ENCODE measurements around the gene CPNE1. TPM values are rescaled to one million over a fixed set of nuclear protein-coding genes. Genes with fewer than 3 reads are reported as not detected.
"Not testable (repeated sequence)": the region's sequence is repeated elsewhere in the genome, so short reads cannot be mapped to it uniquely, and the experiment has no call there.

Gene CPNE1
- polyA plus RNA-seq, 3 donors, result 153 to 210 (median 167) TPM

DNA sequence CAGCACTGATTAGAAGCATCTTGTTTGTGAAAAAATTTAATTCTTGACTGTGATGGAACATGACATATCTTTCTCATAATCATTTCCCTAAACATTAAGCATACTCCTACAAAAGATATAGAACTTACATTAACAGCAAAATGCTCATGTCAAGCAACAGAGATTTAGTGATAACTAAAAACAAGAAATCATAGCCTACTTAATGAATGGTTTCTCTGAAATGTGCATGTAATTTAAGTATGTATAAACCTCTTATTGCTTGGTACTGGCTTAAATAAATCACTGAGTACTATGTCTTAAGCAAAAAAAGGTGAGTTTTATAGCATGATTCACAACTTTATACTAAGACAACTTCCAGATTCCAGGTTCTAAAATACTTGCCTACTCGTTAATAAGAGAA lies 43.8 kb upstream of the CPNE1 start:
- Mint-ChIP-seq H3K4me3 (no peak overlapping the region), H3K27ac (no peak overlapping the region), H3K9me3 (no peaks in the 10 kb centered on the region), H3K4me1 (no peaks in the 10 kb centered on the region), H3K36me3 (peaks cover 79 to 91% of the 10 kb centered on the region in 2 donors), H3K27me3 (ENCODE audit: low read depth in 3 of 3) (peaks cover 0 to 2% (median 0%) of the 10 kb centered on the region in 3 donors)
- Histone ChIP-seq H4K20me1 (ENCODE audit: insufficient read depth, low read length) (peaks cover 100% of the 10 kb centered on the region), H3K9ac (ENCODE audit: insufficient read depth, low read length, poor library complexity, severe bottlenecking) (no peak overlapping the region), H3K4me2 (replicated peaks; ENCODE audit: extremely low read depth, low read length, poor library complexity, severe bottlenecking) (no peak overlapping the region), H3K27me3 (ENCODE audit: control insufficient read depth in 2 of 2, insufficient read depth in 2 of 2, low read length in 2 of 2) (no peaks in the 10 kb centered on the region), H3K9me3 (replicated peaks in 1 of 2; ENCODE audit: control insufficient read depth in 1 of 2, insufficient read depth in 1 of 2, low read length in 2 of 2) (no peaks in the 10 kb centered on the region), H2AFZ (ENCODE audit: insufficient read depth, low read depth, low read length, poor library complexity, severe bottlenecking) (no peak overlapping the region), H3K36me3 (replicated peaks in 1 of 2; ENCODE audit: control insufficient read depth in 1 of 2, insufficient read depth in 2 of 2, low read length in 2 of 2) (peaks cover 98 to 100% of the 10 kb centered on the region in 2 donors), H3K4me1 (ENCODE audit: control insufficient read depth in 1 of 2, insufficient read depth in 2 of 2, low read length in 2 of 2) (no peaks in the 10 kb centered on the region), H3K27ac (ENCODE audit: low read depth in 1 of 2, low read length in 2 of 2) (no peak overlapping the region), H3K4me3 (replicated peaks in 1 of 3; ENCODE audit: low read depth in 2 of 3, low read length in 3 of 3) (no peak overlapping the region), H3K79me2 (ENCODE audit: insufficient read depth, low read length) (peaks cover 85% of the 10 kb centered on the region)
- no CpG with 5 or more reads among the region's 1 CpG for WGBS (ENCODE audit: insufficient coverage)
- intact Hi-C loops (cut with micrococcal nuclease), result no loop called here
- TF ChIP-seq, protein P1, sequence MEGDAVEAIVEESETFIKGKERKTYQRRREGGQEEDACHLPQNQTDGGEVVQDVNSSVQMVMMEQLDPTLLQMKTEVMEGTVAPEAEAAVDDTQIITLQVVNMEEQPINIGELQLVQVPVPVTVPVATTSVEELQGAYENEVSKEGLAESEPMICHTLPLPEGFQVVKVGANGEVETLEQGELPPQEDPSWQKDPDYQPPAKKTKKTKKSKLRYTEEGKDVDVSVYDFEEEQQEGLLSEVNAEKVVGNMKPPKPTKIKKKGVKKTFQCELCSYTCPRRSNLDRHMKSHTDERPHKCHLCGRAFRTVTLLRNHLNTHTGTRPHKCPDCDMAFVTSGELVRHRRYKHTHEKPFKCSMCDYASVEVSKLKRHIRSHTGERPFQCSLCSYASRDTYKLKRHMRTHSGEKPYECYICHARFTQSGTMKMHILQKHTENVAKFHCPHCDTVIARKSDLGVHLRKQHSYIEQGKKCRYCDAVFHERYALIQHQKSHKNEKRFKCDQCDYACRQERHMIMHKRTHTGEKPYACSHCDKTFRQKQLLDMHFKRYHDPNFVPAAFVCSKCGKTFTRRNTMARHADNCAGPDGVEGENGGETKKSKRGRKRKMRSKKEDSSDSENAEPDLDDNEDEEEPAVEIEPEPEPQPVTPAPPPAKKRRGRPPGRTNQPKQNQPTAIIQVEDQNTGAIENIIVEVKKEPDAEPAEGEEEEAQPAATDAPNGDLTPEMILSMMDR (IDR thresholded peaks at IDR 0.05), result no peak
- no peak for DNase-seq

DNA sequence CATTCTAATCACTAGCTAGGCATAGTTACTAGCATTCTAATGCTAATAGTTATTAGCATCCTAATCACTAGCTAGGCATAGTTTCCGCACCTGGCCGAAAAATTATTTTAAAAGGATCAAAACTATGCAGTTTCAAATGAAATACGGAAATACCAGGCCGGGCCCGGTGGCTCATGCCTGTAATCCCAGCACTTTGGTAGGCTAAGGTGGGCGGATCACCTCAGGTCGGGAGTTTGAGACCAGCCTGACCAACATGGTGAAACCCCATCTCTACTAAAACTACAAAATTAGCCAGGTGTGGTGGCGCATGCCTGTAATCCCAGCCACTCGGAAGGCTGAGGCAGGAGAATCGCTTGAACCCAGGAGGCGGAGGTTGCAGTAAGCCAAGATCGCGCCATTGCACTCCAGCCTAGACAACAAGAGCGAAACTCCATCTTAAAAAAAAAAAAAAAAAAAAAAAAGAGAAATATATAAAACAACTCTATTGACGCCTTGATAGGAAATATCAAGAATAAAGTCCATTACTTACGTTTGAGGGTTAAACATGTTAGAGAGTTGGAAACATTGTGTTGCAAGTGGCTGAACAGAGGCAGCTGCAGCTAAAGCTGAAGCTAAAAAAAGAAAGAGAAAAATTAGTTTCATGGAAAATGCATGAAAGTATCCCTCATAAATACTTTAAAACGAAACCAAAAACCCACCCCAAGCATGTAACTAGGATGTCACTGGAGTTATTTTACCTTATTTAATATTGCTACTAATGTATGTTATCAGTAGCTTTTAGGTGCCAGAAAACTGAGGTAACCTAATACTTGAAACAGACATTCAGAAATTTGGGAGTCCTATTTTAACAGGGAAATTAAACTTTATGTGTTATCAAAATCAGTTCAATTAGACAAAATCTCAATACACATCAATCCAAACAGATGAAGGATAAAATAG lies 42.2 kb upstream of the CPNE1 start:
- peaks cover 82 to 90% of the 10 kb centered on the region in 2 donors for H3K36me3 Mint-ChIP-seq
- H3K27me3 ChIP-seq (ENCODE audit: control insufficient read depth in 2 of 2, insufficient read depth in 2 of 2, low read length in 2 of 2); H3K4me1 Mint-ChIP-seq; DNase-seq; H3K9ac ChIP-seq (ENCODE audit: insufficient read depth, low read length, poor library complexity, severe bottlenecking); H3K4me3 ChIP-seq (replicated peaks in 1 of 3; ENCODE audit: low read depth in 2 of 3, low read length in 3 of 3); H3K27me3 Mint-ChIP-seq (ENCODE audit: low read depth in 3 of 3); H3K4me3 Mint-ChIP-seq; H3K4me1 ChIP-seq (ENCODE audit: control insufficient read depth in 1 of 2, insufficient read depth in 2 of 2, low read length in 2 of 2); H2AFZ ChIP-seq (ENCODE audit: insufficient read depth, low read depth, low read length, poor library complexity, severe bottlenecking); H3K9me3 Mint-ChIP-seq; intact Hi-C loops (cut with micrococcal nuclease); H3K4me2 ChIP-seq (replicated peaks; ENCODE audit: extremely low read depth, low read length, poor library complexity, severe bottlenecking); H3K9me3 ChIP-seq (replicated peaks in 1 of 2; ENCODE audit: control insufficient read depth in 1 of 2, insufficient read depth in 1 of 2, low read length in 2 of 2); H3K27ac Mint-ChIP-seq; H3K27ac ChIP-seq (ENCODE audit: low read depth in 1 of 2, low read length in 2 of 2): not testable (repeated sequence)
- Histone ChIP-seq H4K20me1 (ENCODE audit: insufficient read depth, low read length) (peaks cover 100% of the 10 kb centered on the region), H3K79me2 (ENCODE audit: insufficient read depth, low read length) (peaks cover 69% of the 10 kb centered on the region), H3K36me3 (replicated peaks in 1 of 2; ENCODE audit: control insufficient read depth in 1 of 2, insufficient read depth in 2 of 2, low read length in 2 of 2) (peaks cover 95 to 100% of the 10 kb centered on the region in 2 donors)
- WGBS (ENCODE audit: insufficient coverage), result 93% methylated on average over 5 of the region's 17 CpGs

DNA sequence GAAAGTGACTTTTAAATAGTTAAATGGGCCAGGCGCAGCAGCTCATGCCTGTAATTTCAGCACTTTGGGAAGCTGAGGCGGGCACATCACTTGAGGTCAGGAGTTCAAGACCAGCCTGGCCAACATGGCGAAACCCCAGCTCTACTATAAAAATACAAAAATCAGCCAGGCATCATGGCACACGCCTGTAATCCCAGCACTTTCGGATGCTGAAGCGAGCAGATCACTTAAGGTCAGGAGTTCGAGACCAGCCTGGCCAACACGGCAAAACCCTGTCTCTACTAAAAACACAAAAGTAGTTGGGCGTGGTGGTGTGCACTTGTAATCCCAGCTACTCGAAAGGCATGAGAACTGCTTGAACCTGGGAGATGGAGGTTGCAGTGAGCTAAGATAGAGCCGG lies 41.2 kb upstream of the CPNE1 start:
- H3K27ac ChIP-seq (ENCODE audit: low read depth in 1 of 2, low read length in 2 of 2); H3K4me3 Mint-ChIP-seq; intact Hi-C loops (cut with micrococcal nuclease); H3K27me3 Mint-ChIP-seq (ENCODE audit: low read depth in 3 of 3); DNase-seq; H3K4me1 Mint-ChIP-seq; H3K9me3 ChIP-seq (replicated peaks in 1 of 2; ENCODE audit: control insufficient read depth in 1 of 2, insufficient read depth in 1 of 2, low read length in 2 of 2); H3K9ac ChIP-seq (ENCODE audit: insufficient read depth, low read length, poor library complexity, severe bottlenecking); H3K4me1 ChIP-seq (ENCODE audit: control insufficient read depth in 1 of 2, insufficient read depth in 2 of 2, low read length in 2 of 2); H3K4me2 ChIP-seq (replicated peaks; ENCODE audit: extremely low read depth, low read length, poor library complexity, severe bottlenecking); H3K4me3 ChIP-seq (replicated peaks in 1 of 3; ENCODE audit: low read depth in 2 of 3, low read length in 3 of 3); H3K27me3 ChIP-seq (ENCODE audit: control insufficient read depth in 2 of 2, insufficient read depth in 2 of 2, low read length in 2 of 2); H2AFZ ChIP-seq (ENCODE audit: insufficient read depth, low read depth, low read length, poor library complexity, severe bottlenecking); H3K9me3 Mint-ChIP-seq: not testable (repeated sequence)
- 72% methylated on average over 2 of the region's 11 CpGs for WGBS (ENCODE audit: insufficient coverage)
- Histone ChIP-seq H3K36me3 (replicated peaks in 1 of 2; ENCODE audit: control insufficient read depth in 1 of 2, insufficient read depth in 2 of 2, low read length in 2 of 2) (peaks cover 86 to 94% of the 10 kb centered on the region in 2 donors), H3K79me2 (ENCODE audit: insufficient read depth, low read length) (peaks cover 59% of the 10 kb centered on the region), H4K20me1 (ENCODE audit: insufficient read depth, low read length) (peaks cover 97% of the 10 kb centered on the region)
- H3K27ac Mint-ChIP-seq, result peak overlapping the region in 1 of 7 donors; percentile 9
- H3K36me3 Mint-ChIP-seq, result peaks cover 74 to 82% of the 10 kb centered on the region in 2 donors
